ENCODE results near the gene CLTCL1.
"Not testable (repeated sequence)": the region's sequence is repeated elsewhere in the genome, so short reads cannot be mapped to it uniquely, and the experiment has no call there.

The CLTCL1 gene

DNA sequence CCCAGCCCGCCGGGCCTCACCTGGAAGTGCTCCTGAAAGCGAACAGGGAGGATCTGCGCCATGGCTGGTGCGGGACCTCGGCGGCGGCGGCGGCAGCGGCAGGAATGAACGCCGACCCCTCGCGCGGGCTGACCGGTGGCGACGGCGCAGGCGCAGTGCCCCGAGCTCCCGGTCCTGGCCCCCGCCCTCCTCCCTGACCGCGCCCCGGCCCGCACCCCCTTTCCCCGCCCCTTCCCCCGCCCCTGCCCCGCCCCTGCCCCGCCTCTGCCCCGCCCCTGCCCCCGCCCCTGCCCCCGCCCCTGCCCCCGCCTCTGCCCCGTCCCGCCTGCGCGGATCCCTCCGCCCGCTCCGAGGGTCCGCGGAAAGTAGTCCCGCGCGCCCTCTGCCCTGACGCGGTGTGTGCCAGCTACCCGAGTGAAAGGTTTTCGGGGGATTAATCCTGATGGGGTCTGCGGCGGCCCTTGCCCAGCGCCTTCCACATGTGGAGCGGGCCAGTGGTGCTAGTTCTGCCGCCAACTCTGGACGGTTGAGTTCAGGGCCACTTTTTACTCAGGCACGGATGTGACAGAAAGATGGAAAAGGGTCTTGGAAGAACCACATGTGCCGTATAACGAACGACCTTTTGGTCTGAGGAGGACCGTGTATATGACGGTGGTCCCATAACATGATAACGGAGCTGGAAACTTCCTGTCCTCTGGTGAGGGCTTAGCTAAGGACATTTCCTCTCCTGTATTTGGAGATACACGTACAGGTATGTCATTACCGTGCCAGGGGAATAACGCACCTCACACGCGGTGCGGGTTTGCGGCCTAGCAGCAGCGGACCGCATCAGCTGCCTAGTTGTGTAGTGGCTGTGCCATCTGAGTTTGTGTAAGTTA lies at the start of gene CLTCL1:
CLTCL1 (minus strand) TSS at position 140 of the 878 bp plus-strand sequence; CDS start at position 62, 78 bp downstream.
- H3K36me3 Mint-ChIP-seq, result no peaks in the 10 kb centered on the region

DNA sequence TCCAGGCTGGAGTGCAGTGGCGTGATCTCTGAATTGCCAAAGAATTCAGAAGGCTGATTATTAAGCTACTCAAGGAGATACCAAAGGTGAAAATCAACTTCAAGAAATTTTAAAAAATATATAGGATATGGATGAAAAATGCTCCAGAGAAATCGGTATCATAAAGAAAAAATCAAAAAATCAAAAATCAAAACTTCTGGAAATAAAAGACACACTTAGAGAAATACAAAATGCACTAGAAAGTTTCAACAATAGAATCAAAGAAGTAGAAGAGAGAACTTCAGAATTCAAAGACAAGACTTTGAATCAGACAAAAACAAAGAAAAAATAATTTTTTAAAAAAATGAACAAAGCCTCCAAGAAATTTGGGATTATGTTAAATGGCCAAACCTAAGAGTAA lies 45.6 kb upstream of the CLTCL1 start:
- peaks cover 28% of the 10 kb centered on the region for H3K9me3 Mint-ChIP-seq
- no peaks in the 10 kb centered on the region for H3K27me3 Mint-ChIP-seq
- H3K36me3 Mint-ChIP-seq, result peaks cover 75% of the 10 kb centered on the region
- no peak overlapping the region for H3K27ac Mint-ChIP-seq
- H3K4me3 Mint-ChIP-seq, result no peak overlapping the region
- no peaks in the 10 kb centered on the region for H3K4me1 Mint-ChIP-seq

More for the DNA sequence above, at the start of gene CLTCL1:
- peak within 1 kb of the TSS; percentile 66 for H3K27ac Mint-ChIP-seq
- no peaks in the 10 kb centered on the region for H3K9me3 Mint-ChIP-seq
- peaks cover 17% of the 10 kb centered on the region for H3K4me1 Mint-ChIP-seq
- peak within 1 kb of the TSS; percentile 90 for H3K4me3 Mint-ChIP-seq
- H3K27me3 Mint-ChIP-seq, result peaks cover 12% of the 10 kb centered on the region

DNA sequence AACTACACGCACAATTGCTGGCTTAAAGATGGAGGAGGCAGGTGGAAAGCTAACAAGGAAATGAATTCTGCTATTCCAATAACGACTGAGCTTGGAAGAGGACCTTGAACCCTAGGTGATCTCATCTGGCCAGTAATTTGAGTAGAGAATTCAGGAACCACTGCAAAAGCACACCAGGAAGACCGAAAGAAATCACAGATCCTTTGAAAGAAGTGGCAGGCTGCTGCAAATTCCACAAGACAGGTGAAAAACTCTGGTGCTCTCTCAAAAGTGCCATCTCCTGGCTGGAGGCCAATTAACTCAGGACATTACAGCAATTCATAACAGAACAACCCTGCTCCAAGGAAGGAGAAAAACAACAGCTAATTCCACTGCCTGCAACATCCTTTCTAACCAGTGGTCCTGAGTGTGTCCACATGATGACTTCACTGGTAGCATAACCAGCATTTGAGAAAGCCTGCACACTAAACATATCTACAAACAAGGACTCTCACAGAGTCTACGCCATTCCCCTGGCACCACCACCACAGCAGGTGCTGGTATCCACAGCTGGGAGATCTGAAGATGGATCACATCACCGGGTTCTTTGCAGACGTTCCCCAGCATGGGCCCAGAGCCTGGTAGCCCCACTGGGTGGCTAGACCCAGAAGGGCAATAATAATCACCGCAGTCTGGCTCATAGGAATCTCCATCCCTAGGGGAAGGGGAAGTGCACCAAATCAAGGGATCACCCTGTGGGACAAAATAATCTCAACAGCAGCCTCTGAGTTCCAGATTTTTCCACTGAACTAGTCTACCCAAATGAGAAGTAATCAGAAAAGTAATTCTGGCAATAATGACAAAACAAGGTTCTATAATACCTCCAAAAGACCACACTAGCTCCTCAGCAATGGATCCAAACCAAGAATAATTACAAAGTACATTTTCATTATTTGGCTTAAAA lies 44.9 kb upstream of the CLTCL1 start:
- peaks cover 74% of the 10 kb centered on the region for H3K36me3 Mint-ChIP-seq
- peaks cover 22% of the 10 kb centered on the region for H3K9me3 Mint-ChIP-seq
- no peak overlapping the region for H3K4me3 Mint-ChIP-seq
- H3K27me3 Mint-ChIP-seq, result no peaks in the 10 kb centered on the region
- H3K4me1 Mint-ChIP-seq, result no peaks in the 10 kb centered on the region
- H3K27ac Mint-ChIP-seq, result no peak overlapping the region

DNA sequence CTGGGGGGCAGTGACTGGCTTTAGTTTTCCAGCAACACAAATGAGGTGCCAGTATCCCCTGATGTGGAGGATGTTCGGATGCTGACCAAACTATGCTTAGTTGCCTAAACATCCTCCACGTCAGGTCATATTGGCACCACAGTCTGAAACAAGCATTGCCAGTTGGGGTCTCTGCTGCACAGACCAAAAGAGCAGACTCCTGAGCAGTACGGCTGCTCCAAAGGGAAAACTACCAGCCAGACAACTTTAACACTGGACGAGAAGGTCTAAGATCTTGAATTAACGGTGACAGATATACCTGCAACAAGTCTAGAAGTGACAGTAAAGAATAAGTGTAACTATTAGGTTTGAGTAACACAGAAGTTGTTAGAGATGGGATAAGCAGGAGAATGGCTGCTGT lies 40.5 kb upstream of the CLTCL1 start:
- Mint-ChIP-seq H3K36me3 (peaks cover 55% of the 10 kb centered on the region), H3K27me3 (no peaks in the 10 kb centered on the region), H3K9me3 (peaks cover 10% of the 10 kb centered on the region), H3K4me3 (no peak overlapping the region), H3K27ac (no peak overlapping the region), H3K4me1 (no peaks in the 10 kb centered on the region)

DNA sequence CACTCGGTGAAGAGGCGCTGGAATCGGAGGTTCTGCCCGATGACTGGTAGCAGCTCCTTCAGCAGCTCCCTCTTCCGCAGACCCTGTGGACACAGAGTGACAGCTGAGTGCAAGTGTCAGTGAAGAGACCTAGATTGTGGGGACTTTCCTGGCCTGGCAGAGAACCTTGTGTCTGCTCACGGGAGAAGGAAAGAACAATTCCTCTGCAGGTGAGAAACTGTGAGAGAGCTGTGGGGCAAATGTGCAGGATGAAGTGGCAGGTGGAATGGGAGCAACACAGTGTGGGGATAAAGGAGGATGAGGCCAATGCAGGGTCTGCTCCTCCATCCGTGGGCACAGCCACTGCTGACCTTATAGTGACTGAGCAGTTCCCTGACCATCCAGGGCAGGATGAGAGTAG lies 40.0 kb upstream of the CLTCL1 start:
- Mint-ChIP-seq H3K27ac (no peak overlapping the region), H3K4me3 (no peak overlapping the region), H3K4me1 (no peaks in the 10 kb centered on the region), H3K27me3 (no peaks in the 10 kb centered on the region), H3K9me3 (peaks cover 10% of the 10 kb centered on the region), H3K36me3 (peaks cover 50% of the 10 kb centered on the region)

DNA sequence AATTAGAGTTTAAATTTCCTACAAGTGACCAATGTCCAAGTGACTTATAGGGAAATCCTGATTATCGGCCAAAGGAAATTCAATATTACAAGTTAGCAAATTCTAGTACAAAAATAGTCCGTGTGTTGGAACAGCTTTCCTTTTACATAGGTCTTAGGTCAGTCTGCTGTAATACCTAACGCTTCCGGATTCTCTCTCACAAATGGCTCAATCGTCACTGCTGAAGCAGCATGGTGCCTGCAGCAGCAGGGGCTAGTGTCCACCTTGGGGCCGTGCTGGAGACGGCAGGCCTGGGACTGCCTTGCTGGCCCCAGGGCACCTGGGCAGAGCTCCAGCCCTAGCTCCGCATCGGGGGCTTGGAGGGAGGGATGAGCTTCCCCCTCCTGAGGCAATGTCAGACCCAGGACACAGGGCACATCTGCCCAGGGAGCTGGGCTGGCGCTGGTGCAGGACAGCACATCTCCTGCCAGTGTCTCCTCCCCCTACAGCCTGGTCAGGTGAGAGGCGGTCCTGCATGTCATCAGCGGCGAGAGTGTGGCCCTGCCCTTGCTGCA lies 39.4 kb upstream of the CLTCL1 start:
- H3K36me3 Mint-ChIP-seq, result peaks cover 47% of the 10 kb centered on the region
- peaks cover 9% of the 10 kb centered on the region for H3K9me3 Mint-ChIP-seq
- no peaks in the 10 kb centered on the region for H3K27me3 Mint-ChIP-seq

DNA sequence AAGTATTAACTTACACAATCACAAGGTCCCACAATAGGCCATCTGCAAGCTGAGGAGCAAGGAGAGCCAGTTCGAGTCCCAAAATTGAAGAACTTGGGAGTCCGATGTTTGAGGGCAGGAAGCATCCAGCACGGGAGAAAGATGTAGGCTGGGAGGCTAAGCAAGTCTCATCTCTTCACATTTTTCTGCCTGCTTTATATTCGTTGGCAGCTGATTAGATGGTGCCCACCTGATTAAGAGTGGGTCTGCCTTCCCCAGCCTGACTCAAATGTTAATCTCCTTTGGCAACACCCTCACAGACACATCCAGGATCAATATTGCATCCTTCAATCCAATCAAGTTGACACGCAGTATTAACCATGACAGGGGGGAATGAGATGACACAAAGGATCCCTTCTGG lies 38.7 kb upstream of the CLTCL1 start:
- H3K4me1 Mint-ChIP-seq, H3K27ac Mint-ChIP-seq, H3K9me3 Mint-ChIP-seq, H3K4me3 Mint-ChIP-seq, H3K27me3 Mint-ChIP-seq: not testable (repeated sequence)
- H3K36me3 Mint-ChIP-seq, result peaks cover 40% of the 10 kb centered on the region

More for the DNA sequence above, 39.4 kb upstream of the CLTCL1 start:
- Mint-ChIP-seq H3K27ac (no peak overlapping the region), H3K4me3 (no peak overlapping the region), H3K4me1 (no peaks in the 10 kb centered on the region)

DNA sequence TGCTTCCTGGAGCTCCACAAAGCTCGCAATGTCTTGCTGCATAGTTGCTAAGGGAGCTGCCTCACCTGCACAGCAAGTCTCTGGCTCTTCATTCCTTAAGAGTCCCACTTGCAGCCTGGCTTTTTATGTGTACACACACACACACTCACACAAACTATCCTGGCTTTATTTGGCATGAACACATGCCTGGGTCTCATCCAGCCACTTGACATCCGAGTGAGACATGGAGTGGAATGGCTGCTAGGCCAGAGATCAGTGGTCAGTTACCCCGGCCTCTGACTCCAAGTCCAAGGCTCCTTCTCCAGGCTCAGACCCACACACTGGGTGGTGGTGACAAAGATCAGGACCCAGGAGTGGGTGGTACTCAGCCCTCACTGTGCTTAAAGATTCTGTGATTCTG lies 37.9 kb upstream of the CLTCL1 start:
- Mint-ChIP-seq H3K27me3 (no peaks in the 10 kb centered on the region), H3K36me3 (peaks cover 36% of the 10 kb centered on the region), H3K27ac (no peak overlapping the region), H3K4me1 (no peaks in the 10 kb centered on the region), H3K4me3 (no peak overlapping the region), H3K9me3 (no peaks in the 10 kb centered on the region)

DNA sequence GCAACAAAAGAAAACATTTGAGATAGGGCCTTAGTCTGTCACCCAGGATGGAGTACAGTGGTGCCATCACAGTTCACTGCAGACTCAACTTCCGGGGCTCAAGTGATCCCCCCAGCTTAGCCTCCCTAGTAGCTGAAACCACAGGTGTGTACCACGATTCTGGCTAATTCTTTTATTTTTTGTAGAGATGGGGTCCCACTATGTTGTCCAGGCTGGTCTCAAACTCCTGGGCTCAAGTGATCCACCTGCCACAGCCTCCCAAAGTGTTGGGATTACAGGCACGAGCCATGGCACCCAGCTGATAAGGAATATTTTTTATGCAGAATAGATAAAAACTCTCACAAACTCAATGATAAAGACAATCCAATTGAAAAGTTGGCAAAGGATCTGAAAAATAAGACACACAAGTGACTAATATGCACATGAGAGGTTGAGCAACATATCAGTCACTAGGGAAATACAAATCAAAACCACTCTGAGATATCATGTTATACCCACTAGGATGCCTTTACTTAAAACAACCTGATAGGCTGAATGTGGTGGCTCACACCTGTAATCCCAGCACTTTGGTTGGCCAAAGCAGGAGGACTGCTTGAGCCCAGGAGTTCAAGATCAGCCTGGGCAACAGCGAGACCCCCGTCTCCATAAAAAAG lies 33.9 kb upstream of the CLTCL1 start:
- Mint-ChIP-seq H3K4me1 (no peaks in the 10 kb centered on the region), H3K27ac (no peak overlapping the region), H3K9me3 (no peaks in the 10 kb centered on the region), H3K27me3 (no peaks in the 10 kb centered on the region), H3K4me3 (no peak overlapping the region), H3K36me3 (peaks cover 14% of the 10 kb centered on the region)

DNA sequence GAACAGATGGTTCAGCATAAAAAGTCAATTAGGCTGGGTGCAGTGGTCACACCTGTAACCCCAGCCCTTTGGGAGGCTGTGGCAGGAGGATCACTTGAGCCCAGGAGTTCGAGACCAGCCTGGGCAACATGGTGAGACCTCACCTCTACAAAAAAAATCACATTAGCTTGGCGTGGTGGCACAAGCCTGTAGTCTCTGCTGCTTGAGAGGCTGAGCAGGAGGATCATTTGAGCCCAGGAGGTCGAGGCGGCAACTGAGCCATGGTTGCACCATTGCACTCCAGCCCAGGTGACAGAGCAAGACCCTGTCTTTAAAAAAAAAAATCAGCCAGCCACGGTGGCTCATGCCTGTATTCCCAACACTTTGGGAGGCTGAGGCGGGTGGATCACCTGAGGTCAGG lies 31.9 kb upstream of the CLTCL1 start:
- not testable (repeated sequence) for H3K27ac Mint-ChIP-seq, H3K9me3 Mint-ChIP-seq

DNA sequence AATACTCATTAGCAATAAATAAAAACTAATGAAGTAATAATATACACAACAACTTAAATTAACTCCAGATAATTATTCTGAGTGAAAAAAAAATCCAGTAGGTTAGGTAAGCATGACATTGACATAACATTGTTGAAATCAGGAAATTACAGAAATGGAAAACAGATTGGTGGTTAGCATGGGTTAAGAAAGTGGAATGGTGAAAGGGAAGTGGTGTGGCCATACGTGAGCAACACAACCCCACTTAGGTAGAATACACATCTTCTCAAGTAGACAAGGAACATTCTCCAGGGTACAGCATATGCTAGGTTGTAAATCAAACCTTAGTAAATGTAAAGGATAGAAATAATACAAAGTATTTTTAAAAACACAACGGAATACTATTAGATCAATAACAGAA lies 30.2 kb upstream of the CLTCL1 start:
- Mint-ChIP-seq H3K9me3 (peaks cover 8% of the 10 kb centered on the region), H3K4me1 (no peaks in the 10 kb centered on the region), H3K27ac (no peak overlapping the region), H3K27me3 (no peaks in the 10 kb centered on the region), H3K4me3 (no peak overlapping the region), H3K36me3 (peaks cover 11% of the 10 kb centered on the region)

More for the DNA sequence above, 31.9 kb upstream of the CLTCL1 start:
- not testable (repeated sequence) for H3K36me3 Mint-ChIP-seq, H3K27me3 Mint-ChIP-seq, H3K4me3 Mint-ChIP-seq, H3K4me1 Mint-ChIP-seq

DNA sequence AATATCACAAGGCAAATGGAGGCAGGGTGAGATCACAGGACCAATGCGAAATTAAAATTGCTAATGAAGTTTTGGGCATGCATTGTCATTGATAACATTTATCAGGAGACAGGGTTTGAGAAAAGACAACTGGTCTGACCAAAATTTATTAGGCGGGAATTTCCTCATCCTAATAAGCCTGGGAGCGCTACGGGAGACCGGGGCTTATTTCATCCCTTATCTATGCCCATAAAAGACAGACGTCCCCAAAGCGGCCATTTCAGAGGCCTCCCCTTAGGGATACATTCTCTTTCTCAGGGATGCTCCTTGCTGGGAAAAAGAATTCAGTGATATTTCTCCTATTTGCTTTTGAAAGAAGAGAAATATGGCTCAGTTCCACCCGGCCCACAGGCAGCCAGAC lies 28.6 kb upstream of the CLTCL1 start:
- H3K27me3 Mint-ChIP-seq, H3K4me3 Mint-ChIP-seq, H3K27ac Mint-ChIP-seq, H3K4me1 Mint-ChIP-seq, H3K9me3 Mint-ChIP-seq: not testable (repeated sequence)
- H3K36me3 Mint-ChIP-seq, result peaks cover 10% of the 10 kb centered on the region

DNA sequence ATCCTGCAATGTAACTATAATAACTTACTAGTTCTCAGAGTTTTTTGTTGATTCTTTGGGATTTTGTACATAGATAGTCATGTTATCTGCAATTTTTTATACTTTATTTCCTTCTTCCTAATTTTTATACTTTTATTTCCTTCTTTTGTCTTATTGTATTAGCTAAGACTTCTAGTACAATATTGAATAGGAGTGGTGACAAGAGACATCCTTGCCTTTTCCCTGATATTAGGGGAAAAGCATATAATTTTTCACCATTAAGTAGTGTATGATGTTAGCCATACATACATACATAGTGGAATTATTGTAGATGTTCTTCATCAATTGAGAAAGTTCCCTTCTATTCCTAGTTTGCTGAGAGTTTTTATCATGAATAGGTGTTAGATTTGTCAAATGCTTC lies 27.8 kb upstream of the CLTCL1 start:
- H3K9me3 Mint-ChIP-seq, result peaks cover 11% of the 10 kb centered on the region
- H3K27me3 Mint-ChIP-seq, result no peaks in the 10 kb centered on the region
- peaks cover 11% of the 10 kb centered on the region for H3K36me3 Mint-ChIP-seq
- no peak overlapping the region for H3K4me3 Mint-ChIP-seq
- no peaks in the 10 kb centered on the region for H3K4me1 Mint-ChIP-seq
- no peak overlapping the region for H3K27ac Mint-ChIP-seq

DNA sequence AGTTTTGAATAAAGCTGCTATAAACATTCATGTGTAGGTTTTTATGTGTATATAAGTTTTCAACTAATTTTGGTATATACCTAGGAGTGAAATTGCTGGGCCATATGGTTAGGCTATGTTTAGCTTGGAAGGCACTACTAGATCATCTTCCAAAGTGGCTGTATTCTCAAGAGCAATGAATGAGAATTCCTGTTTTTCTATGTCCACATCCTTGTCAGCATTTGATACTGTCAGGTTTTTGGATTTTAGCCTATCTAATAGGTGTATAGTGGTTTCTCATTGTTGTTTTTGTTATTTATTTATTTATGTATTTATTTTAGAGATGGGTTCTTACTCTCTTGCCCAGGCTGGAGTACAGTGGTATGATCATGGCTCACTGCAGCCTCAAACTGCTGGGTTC lies 26.3 kb upstream of the CLTCL1 start:
- no peak overlapping the region for H3K27ac Mint-ChIP-seq
- peaks cover 15% of the 10 kb centered on the region for H3K9me3 Mint-ChIP-seq
- no peaks in the 10 kb centered on the region for H3K4me1 Mint-ChIP-seq
- H3K36me3 Mint-ChIP-seq, result peaks cover 14% of the 10 kb centered on the region
- no peak overlapping the region for H3K4me3 Mint-ChIP-seq
- no peaks in the 10 kb centered on the region for H3K27me3 Mint-ChIP-seq

DNA sequence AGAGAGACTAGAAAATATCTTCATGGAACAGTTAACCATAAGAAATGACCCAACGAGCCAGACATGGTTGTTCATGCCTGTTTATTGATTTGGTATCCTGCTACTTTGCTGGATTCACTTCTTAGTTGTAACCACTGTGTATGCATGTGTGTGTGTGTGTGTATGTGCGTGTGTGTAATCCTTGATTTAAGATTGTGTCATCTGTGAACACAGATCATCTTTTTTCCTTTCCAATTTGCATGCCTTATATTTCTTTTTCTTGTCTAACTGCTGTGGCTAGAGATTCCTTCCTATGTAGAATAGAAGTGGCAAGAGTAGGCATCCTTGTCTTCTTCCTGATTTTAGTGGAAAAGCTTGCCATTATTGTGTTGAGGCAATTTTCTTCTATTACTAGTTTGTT lies 16.4 kb upstream of the CLTCL1 start:
- no peak overlapping the region for H3K4me3 Mint-ChIP-seq
- no peaks in the 10 kb centered on the region for H3K4me1 Mint-ChIP-seq
- H3K9me3 Mint-ChIP-seq, result no peaks in the 10 kb centered on the region
- no peaks in the 10 kb centered on the region for H3K36me3 Mint-ChIP-seq
- no peak overlapping the region for H3K27ac Mint-ChIP-seq
- H3K27me3 Mint-ChIP-seq, result no peaks in the 10 kb centered on the region
